Retina (tissue), 1 donor: Measurements from ENCODE around the gene TUBA4A.
"Not testable (repeated sequence)": the region's sequence is repeated elsewhere in the genome, so short reads cannot be mapped to it uniquely, and the experiment has no call there.

Experiments used
- DNase-seq: peaks from one replicate; pipeline ENCODE4 v3.0.0-alpha.2; 2016

TUBA4A gene

DNA sequence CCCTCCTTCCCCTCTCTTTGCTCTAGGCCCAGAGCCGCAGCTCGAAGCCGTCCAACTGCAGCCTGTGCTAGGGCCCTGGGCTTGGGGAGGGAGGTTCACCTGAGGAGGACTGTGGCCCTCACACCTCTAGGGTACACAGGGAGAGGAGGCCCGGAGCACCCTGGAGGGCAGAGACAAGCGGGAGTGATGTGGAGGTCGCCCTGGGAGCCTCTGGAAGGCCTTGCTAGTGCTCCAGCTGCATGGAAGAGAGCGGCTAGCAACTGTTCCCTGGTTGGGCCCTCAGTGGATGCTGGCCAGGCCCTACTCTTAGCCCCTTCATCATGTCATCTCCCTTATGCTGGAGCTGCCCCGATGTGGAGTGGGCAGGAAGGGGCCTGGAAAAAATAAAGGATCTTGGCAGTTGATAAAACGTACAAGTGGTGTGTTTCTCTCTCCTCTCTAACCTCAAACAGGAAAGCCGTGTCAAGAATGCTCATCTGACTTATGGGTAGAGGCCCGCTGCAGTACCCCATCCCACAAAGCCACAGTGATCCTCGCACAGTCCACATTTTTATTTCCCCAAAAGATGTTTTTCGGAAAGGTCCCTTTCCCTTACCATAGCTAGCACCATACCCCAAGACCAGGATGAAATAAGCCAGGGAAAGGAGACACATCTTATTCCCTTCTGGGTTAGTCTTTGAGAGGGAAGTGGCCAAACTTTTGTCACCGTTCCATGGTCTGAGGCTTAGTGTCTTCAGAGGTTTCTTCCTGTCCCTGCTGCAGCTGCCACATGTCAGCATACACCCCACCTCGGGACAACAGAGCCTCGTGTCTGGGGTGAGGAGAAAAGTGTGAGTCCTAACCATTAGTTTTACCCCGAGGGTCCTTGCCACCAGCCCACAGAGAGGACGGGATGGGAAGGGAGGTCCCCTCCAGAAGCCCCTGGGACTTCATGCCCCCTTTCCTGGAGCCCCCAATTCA, 44.2 kb downstream of the TUBA4A start:
- no peak for DNase-seq

DNA sequence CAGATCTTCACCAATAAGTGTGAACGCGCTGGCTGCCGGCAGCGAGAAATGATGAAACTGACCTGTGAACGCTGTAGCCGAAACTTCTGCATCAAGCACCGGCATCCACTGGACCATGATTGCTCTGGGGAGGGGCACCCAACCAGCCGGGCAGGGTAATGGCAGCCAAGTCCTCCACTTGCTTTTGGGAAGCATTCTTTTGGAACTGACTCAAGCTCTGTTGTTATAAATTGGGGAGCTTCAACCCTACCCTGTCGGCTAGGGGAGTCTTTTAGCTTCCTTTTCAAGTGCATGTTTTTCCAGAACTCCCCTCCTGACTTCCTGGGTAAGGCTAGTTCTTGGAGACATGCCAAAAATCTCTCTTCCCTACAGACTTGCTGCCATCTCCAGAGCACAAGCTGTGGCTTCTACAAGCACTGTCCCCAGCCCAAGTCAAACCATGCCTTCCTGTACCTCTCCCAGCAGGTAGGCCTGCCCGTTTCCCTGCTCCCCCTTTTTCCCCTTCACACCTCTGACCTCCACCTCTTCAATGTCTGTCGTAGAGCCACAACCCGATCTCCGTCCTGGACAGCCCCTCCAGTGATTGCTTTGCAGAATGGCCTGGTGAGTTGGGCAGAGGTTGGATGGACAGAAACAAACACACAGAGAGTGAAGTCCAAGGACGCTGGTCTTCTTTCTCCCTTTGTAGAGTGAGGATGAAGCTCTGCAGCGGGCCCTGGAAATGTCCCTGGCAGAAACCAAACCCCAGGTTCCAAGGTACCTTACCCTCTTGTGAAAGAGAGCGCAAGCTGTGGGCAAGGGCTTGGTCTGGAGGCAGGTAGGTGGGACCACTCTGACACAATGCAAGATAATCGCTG, 45.6 kb downstream of the TUBA4A start:
- no peak for DNase-seq

DNA sequence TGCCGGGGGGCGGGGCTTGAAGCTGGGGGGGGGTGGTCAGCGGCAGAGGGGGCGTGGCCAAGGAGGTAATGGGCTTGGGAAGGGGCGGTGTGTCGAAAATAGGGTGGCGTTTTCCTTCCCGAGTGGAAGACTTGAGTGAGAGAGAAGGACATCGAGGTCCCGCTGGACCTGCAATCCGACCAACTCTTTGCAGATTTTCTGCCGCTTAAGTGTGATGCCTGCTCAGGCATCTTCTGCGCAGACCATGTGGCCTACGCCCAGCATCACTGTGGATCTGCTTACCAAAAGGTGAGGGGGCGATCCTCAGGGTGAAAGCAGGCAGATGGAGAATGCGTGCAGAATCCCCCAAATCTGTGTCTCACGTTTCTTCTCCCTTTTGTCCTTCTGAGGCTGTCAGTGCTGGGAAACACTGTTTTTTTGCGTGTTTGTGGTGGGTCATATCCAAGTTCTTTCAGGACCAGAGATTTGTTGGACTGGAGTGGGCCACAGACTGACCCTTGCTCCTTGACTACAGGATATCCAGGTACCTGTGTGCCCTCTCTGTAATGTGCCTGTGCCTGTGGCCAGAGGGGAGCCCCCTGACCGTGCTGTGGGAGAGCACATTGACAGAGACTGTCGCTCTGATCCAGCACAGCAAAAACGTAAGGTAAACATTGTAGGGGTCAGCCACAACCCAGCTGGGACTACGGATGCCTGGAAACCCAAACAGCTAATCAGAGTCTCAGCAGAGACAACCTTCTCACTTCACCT, 46.4 kb downstream of the TUBA4A start:
- DNase-seq: no peak

DNA sequence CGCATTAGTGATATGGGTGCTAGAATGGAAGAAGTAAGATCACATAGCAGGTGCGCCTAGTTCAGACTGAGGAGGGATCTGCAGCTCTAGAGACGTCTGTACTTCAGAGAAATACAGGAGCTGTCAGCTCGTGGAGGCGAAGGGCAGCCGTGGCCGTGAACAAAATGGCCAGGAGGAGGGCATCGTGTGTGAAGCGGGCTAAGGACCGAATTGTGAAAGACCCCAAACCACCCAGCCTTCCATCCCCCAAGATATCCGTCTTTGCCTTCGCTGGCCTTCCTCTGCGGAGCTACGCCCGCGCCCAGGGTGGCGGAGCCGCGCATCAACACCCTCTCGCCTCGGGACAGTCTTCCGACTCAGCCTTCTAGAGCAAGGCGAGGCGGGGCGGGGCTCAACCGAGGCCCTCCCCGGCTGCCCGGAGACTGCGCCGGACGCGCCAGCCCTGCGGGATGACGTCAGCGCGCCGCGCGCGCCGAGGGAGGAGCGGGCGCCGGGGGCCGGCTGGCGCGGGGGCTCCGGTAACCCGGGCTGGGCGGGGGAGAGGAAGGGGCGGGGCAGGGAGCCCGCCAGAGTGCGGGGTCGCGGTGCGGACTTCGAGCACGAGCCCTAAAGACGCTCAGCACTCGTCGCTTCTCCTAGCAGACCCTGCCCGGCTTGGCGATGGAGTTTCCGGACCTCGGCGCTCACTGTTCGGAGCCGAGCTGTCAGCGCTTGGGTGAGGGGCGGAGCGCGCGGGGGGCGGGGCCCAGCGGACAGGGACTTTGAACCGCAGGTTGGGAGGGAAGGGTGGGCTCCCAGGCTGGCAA, 47.2 kb downstream of the TUBA4A start, which contains the start of gene ZFAND2B:
TSS of gene ZFAND2B (plus strand) at position 455 of the 806 bp plus-strand sequence. CDS start at position 661, 206 bp downstream.
- DNase-seq: peak; percentile 95

DNA sequence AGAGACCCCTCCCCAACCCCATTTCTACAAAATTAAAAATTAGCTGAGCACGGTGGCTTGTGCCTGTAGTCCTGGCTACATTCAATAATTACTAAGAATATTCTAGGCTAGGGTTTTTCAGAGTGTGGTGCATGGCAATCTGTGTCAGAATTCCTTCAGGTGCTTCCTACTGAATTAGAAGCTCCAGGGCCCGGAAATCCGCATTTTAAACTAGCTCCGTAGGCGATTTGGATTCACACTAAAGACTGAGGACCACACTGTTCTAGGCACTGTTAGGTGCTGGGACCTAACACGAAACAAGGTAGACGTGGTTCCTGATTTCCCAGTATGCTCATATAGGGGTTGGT, 47.8 kb downstream of the TUBA4A start:
- DNase-seq: no peak

DNA sequence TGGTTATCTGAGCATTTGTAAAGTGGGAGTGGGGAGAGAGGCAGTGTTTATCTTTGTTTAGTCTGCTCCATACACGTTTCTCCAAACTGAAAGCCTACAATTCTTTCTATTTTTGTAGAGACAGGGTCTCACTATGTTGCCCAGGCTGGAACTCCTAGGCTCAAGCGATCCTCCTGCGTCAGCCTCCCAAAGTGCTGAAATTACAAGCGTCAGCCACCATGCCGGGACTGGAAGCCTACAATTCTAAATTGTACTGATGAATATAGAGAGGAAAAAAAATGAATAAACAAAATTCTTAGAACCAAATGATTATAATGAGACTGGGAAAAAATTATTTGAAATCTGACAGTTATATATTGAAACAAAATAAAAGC, 48.6 kb downstream of the TUBA4A start:
- no peak for DNase-seq

DNA sequence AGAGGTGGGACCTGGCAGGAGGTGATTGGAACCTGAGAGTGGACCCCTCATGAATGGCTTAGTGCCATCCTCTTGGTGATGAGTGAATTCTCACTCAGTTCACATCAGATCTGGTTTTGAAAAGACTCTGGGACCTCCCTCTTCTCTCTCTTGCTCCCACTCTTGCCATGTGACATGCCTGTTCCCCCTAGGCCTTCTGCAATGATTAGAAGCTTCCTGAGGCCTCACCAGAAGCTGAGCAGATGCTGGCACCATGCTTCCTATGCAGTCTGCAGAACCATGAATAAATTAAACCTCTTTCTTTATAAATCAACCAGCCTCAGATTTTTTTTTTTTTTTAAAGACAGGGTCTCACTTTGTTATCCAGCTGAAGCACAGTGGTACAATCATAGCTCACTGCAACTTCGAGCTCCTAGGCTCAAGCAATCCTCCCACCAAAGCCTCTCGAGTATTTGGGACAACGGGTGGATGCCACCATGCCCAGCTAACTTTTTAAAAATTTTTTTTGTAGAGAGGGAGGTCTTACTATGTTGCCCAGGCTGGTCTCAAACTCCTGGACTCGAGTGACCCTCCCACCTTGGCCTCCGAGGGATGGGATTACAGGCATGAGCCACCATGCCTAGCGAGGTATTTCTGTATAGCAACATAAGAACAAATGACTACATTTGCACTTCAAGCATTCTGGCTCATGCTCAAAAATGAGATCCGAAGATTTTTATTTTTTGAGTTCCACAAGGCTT, 49.1 kb downstream of the TUBA4A start:
- DNase-seq: no peak

DNA sequence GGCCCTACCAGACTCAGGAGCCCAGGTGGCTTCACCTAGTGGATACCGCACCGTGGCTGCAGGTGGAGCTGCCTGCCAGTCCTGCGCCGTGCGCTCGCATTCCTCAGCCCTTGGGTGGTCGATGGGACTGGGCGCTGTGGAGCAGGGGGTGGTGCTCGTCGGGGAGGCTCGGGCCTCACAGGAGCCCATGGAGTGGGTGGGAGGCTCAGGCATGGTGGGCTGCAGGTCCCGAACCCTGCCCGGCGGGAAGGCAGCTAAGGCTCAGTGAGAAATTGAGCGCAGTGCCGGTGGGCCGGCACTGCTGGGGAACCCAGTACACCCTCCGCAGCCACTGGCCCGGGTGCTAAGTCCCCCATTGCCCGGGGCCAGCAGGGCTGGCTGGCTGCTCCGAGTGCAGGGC, 52.4 kb downstream of the TUBA4A start:
- not testable (repeated sequence) for DNase-seq

DNA sequence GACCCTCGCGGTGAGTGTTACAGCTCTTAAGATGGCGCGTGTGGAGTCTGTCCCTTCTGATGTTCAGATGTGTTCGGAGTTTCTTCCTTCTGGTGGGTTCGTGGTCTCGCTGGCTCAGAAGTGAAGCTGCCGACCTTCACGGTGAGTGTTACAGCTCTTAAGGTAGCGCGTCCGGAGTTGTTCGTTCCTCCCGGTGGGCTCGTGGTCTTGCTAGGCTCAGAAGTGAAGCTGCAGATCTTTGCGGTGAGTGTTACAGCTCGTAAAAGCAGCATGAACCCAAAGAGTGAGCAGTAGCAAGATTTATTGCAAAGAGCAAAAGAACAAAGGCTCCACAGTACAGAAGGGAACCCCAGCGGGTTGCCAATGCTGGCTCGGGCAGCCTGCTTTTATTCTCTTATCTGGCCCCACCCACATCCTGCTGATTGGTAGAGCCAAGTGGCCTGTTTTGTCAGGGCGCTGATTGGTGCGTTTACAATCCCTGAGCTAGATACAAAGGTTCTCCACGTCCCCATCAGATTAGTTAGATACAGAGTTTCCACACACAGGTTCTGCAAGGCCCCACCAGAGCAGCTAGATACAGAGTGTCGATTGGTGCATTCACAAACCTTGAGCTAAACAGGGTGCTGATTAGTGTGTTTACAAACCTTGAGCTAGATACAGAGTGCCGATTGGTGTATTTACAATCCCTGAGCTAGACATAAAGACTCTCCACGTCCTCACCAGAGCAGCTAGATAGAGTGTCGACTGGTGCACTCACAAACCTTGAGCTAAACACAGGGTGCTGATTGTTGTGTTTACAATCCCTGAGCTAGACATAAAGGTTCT, 53.0 kb downstream of the TUBA4A start:
- DNase-seq: not testable (repeated sequence)
